Measurements from ENCODE around the gene SCAMP4.
"Not testable (repeated sequence)": the region's sequence is repeated elsewhere in the genome, so short reads cannot be mapped to it uniquely, and the experiment has no call there.

SCAMP4 gene

GRCh38 chr19:1867349-1867724 is 37.9 kb upstream of the SCAMP4 start:
- DNase-seq: no peak

GRCh38 chr19:1868971-1869370 is 36.2 kb upstream of the SCAMP4 start:
- DNase-seq: no peak

DNA sequence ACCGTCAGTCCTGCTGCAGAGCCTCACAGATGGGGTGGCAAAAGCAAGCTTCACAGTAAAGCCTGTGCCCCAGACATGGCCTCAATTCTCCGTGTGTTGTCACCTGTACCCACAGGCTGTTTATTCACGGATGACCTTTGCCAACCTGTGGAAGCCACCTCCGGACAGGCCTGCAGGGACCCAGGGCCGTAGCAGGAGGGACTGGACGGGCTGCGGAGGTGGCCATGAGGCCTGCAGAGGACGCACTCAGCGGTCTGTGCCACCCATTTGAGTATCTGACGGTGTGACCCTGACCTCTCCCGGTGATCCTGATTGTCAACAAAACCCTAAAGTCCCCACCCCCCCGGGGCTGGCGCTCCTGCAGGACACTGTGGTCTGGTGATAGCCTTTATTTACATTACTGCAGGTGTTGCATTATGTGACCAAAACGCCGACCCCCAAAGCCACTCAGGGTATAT is 34.0 kb upstream of the SCAMP4 start:
- DNase-seq: no peak

GRCh38 chr19:1871630-1872029 is 33.6 kb upstream of the SCAMP4 start:
- DNase-seq: no peak

DNA sequence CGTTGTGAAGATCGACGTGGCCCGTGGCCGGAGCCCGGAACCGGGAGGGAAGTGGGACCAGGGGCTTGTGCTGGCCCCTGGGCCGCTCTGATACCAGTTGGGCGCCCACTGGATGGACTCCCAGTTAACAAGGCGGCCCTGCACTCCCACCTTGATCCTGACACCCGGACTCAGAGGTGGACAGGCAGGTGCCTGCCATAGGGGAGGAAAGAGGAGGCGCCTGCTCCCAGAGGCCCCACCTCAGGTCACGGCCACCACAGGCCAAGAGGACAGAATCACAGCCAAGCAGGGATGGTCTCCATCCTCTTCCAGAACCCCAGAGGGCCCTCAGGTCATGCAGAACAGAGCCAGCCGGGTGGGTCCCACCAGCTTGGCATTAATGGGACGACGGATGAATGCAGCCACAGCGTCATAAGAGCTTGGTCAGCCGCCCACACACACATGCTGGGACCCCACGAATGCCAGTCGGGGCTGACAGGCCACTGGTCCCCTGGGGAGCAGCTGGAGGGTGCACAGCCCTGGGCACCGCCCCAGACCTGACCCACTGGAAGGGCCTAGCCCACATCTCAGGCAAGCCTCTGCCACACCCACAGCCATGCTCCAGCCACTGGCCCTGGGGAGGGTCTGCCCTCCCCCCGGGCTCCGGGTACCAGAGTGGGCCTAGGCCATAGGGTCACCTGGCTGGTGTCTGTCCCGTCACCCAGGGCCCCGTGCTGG is 32.2 kb upstream of the SCAMP4 start:
- DNase-seq: no peak

DNA sequence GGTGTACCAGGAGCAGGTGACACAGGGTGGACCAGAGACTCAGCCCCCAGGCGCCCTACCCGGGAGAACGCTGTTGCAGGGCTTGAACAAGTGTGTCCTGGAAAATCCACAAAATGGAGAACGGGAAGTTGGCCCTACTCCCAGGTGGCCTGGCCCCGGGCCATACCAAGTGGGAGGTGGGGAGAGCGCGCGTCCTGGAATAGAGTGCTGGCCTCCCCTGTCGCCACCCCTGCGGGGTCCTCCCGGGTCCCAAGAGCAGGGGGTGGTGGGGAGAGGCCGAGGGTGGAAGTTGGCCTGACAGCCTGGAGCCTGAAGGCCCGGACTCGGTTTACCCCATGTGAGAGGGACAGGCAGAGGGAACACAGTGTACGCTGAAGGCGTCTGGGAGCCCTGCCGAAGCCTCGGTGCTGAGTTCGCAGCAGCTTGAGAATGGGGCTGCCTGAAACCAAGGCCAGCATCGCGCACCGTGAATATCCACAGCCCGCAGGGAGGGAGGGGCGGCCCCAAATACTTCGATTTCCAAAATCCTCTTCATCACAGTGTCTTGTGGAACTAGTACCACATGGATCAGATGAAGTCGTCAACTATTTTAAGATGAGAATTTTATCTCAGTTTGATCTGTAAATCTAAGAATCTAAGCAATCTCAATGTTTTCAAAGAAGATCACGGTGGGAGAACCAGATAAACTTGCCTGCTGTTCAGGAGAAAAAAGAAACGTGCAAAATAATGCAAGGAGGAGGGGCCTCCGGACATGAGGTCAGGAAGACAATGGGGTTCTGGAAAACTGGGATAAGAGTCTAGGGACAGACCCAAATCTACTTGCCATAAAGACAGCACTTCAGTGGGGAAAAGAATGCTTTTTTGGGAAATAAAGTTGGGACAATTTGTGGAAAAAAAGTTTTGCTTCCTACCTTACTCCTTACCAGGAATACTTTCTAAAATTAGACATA is 31.4 kb upstream of the SCAMP4 start:
- peak; percentile 59 for DNase-seq

- DNase-seq: no peak
These were observed 30.5 kb upstream of the SCAMP4 start for GRCh38 chr19:1874554-1875185.

- not testable (repeated sequence) for DNase-seq
These were observed 29.9 kb upstream of the SCAMP4 start for GRCh38 chr19:1875265-1875645.

- peak; percentile 92 for DNase-seq
These were observed 29.3 kb upstream of the SCAMP4 start for GRCh38 chr19:1875646-1876495.

DNA sequence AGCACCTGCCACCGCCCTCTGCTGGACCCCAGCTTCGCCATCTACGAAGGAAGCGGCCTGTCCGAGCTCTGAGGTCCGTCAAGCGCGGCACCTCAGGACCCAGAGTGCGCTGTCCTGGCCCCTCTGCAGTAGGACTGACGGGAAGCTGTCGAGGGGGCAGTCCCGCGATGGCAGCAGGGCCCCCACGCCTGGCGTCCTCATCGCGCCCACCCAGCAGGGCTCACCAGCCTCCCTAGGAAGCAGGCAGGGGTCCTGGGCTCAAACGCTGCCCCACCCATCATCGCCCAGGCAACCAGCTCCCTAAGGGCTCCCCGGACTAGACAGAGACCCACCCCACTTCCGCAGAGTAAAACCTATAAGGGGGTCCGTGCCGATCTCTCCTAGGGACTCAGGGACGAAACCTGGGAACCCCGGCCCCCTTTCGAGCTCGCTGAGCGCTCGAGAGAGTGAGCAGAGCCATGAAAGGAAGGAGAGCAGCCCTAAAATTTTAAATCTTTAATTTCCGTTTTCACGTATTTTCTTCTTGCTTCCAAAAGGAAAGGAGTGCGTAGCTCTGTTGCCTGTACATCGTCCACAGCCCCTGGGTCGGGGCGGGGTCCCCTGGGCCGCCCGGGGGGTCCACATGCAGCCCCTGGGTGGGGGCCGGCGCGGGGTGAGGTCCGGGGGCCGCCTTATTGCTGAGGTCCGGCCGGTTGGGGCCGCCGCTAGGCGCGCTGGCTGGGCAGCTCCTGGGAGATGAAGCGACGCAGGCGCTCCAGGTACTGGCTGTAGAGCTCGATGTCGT is 28.5 kb upstream of the SCAMP4 start:
- not testable (repeated sequence) for DNase-seq

- DNase-seq: not testable (repeated sequence)
These were observed 27.9 kb upstream of the SCAMP4 start for GRCh38 chr19:1877280-1877660.

DNA sequence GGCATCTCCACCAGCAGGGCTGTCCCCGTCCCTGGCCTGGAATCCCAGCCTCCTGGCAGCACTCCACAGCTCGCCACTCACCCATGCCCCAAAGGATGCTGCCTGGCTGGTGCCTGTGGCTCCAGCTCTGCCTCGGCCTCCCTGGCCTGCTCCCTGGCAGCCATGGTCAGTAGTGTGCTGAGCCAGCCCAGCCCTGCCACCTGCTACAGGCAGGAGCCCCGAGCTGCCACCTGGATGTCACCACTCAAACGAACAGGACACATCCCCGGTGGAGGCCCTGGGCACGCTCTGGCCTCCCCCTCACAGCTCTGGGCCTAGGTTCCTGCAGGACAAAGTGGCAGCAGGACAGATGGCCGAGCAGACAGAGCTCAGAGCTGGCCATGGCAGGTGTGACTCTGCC is 26.6 kb upstream of the SCAMP4 start:
- DNase-seq: not testable (repeated sequence)

- not testable (repeated sequence) for DNase-seq
These were observed 25.2 kb upstream of the SCAMP4 start for GRCh38 chr19:1879982-1880381.

DNA sequence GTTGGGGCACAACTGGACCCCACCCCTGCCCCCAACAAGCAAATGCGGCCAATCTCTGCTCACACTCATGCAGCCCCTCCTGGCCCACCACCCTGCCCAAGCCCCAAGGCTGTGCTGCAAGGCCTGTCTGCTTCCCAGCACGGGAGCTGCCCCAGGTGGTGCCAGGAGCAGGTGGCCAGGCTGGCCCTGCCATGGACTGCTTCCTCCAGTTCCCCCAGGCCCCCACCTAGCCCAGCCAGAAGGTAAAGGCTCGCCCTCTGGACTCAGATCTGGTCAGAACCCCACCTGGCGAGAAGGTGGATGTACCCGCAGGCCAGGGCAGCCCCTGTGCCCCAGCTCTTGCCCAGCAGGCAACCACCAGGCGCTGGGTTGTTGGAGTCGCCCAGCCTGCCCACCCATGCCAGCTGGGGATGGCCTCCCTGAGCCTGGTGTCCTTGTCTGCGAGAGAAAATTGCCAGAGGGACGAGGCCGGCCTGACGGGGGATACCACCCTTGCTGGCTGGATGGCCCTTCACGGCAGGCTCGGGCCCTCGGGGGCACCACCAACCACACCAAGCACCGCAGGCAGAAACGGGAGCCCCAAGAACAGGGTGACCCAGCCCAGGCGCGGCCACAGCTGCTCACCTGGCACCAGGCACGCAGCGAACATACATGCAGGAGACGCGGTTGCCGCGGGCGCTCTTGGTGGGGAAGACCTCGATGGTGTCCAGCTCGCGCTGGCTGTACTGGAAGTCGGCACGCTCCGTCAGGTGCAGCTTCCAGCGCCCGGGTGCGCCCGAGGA is 24.4 kb upstream of the SCAMP4 start:
- DNase-seq: no peak

DNA sequence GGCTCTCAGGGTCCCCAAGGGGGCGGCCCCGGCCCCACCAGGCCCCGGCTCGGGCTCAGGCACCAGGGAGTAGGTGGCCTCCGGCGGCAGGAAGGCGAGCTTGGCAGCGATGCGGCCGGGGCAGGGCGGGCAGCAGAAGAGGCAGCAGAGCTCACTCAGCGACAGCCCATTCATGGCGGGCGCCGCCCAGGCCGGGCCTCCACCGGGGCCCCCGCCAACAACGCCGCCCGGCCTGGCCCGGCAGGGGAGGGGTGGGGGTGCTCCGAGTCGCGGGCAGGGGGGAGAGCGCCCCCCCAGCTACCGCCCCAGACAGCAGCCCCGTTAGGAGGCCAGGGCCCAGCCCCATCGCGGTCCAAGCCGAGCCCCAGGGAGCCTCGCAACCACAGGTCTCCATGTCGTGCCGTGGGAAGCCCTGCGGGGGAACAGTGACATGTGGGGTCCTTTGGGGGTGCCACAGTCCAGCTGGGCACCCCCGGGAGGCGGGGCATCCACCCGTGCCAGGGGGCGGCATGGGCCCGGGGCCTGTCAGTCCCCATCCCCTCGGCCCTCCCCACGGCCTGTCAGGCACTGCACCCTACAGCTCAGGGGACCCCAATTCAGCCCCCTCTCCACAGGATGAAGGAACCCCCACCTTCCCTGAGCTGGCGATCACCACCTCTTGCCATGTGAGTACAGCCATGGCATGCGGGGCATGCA is 23.7 kb upstream of the SCAMP4 start:
- not testable (repeated sequence) for DNase-seq

DNA sequence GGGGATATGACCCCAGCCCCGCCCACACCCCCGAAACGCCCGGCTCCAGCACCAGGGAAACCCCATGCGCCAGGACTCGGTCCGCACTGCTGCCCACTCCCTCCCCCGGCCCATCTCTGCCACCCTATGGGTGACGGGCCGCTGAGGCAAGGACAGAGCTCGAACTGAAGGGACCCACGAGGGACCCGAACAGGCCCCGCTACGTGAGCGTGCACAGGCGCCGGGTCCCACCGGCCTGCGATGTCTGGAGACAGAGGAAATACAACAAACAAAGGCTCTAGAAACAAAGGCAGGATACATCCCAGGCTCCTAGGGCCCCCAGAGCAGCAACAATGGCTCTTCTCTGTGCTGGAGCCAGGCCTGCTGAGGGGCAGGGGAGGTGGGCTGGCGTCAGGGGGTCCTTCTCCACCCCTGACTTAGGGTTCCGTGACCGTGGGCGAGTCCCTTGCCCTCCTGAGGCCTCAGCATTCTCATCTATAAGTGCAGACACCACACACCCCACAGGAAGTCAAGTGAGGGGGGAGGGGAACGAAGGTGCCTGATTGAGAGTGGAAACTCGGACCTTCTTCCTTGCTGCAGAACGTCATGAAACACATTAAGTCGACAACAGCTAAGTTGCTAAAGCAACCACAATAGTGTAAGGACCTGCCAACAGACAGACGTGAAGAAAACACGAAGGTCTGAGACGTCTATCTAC is 23.0 kb upstream of the SCAMP4 start:
- DNase-seq: peak; percentile 86

DNA sequence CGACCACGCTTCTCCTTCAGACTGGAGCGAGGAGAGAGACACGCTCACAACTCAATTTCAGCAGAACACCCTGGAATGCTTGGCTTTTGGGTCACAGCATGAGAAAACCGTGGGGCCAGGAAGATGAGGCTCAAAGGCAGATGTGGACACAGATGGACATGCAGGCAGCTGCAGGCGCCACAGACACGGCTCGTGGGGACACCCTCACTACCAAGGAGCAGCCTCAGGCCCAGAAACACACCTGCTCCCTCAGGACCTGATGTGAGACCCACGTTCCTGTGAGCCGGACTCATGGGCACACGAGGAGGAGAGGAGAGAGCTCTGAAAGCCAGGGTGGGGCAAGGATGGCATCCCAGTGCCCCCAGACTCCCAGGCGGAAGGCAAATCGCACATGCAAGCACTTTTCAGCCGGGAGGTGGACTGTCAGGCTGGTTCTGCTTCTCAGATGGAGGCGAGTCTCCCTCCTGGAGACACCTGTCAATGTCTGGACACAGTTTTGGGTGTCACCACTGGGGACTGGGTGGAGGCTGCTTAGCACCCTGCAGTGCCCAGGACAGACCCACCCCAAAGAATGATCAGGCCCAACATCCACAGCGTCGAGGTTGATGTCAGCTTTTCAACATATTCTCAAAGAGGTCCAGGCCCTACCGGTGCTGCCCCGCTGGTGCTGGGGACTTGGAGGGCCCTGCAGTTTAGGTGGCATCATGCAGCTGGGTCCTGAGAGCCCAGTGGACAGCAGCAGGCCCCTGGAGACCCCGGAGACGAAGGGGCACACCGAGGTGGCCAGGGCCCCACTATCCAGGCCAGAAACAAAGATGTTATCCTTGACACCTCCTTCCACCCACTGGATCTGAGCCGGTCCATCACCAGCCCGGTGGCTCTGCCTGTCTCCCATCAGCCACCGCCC is 22.2 kb upstream of the SCAMP4 start:
- DNase-seq: no peak

DNA sequence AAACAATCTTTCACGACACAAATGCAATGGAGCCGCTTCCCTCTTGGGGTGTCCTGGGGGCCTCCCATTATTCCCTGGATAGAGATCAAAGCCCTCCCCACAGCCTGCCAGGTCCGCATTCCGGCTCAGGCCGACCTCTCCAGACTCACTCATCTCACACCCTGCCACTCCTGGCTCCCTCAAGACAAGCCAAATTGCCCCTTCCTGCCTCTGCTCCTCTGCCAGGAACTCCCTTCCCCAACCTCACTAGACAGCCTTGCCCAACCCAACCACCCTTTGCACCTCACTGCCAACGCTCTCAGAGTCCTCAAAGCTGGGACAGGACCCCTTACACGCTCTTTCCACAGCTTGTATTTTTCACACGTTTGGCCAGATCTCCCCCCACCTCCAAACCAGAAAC is 21.4 kb upstream of the SCAMP4 start:
- no peak for DNase-seq

All from activated CD8-positive, alpha-beta memory T cell treated with anti-CD3 and anti-CD28 coated beads for 24 hours (primary cell).